GM23338 (cell line): ENCODE measurements around the gene ZCCHC14. TPM values are rescaled to one million over a fixed set of nuclear protein-coding genes. Genes with fewer than 3 reads are reported as not detected.

Experiments
- ATAC-seq: fragments of 200-7000 bp; cut with Tn5 transposase; 3 replicates; pipeline ENCODE4 v1.9.1; 2020
- DNase-seq: peaks from one replicate; pipeline ENCODE4 v3.0.0-alpha.2; 2015; ENCODE audit warnings: low spot score
- H2AFZ ChIP-seq: fragments of 200-600 bp; sonication (generic); 2 replicates; pipeline ENCODE4 v1.8.0; 2016; ENCODE audit warnings: antibody characterized with exemption, mild to moderate bottlenecking, moderate library complexity
- H3F3A ChIP-seq: fragments of 200-600 bp; sonication (generic); replicated peaks from 2 replicates; pipeline ENCODE4 v1.8.0; 2017; ENCODE audit warnings: antibody characterized with exemption, mixed run types, low read depth
- H3K27ac ChIP-seq: fragments of 200-600 bp; sonication (generic); 2 replicates; pipeline ENCODE4 v1.6.1; 2016; ENCODE audit warnings: low read depth
- H3K27me3 ChIP-seq: fragments of 200-600 bp; sonication (generic); 2 replicates; pipeline ENCODE4 v1.8.0; 2016; ENCODE audit warnings: mild to moderate bottlenecking, mixed run types, moderate library complexity; ENCODE audit not compliant: insufficient read depth
- H3K36me3 ChIP-seq: fragments of 200-600 bp; sonication (generic); 2 replicates; pipeline ENCODE4 v1.8.0; 2016; ENCODE audit warnings: mild to moderate bottlenecking; ENCODE audit not compliant: insufficient read depth
- H3K4me1 ChIP-seq: fragments of 200-600 bp; sonication (generic); 2 replicates; pipeline ENCODE4 v1.8.0; 2016; ENCODE audit warnings: mild to moderate bottlenecking, moderate library complexity; ENCODE audit not compliant: insufficient read depth
- H3K4me2 ChIP-seq: fragments of 200-600 bp; sonication (generic); 2 replicates; pipeline ENCODE4 v1.7.1; 2017; ENCODE audit warnings: mixed run types
- H3K4me3 ChIP-seq: fragments of 200-600 bp; sonication (generic); 2 replicates; pipeline ENCODE4 v1.6.1; 2016; ENCODE audit warnings: mixed run types
- H3K79me2 ChIP-seq: fragments of 200-600 bp; sonication (generic); replicated peaks from 2 replicates; pipeline ENCODE4 v1.8.0; 2017; ENCODE audit warnings: mild to moderate bottlenecking; ENCODE audit not compliant: insufficient read depth
- H3K9me2 ChIP-seq: fragments of 200-600 bp; sonication (generic); 2 replicates; pipeline ENCODE4 v1.8.0; 2017; ENCODE audit not compliant: insufficient read depth
- H4K20me1 ChIP-seq: fragments of 200-600 bp; sonication (generic); replicated peaks from 2 replicates; pipeline ENCODE4 v1.8.0; 2017; ENCODE audit warnings: mild to moderate bottlenecking; ENCODE audit not compliant: insufficient read depth
- H3K27ac Mint-ChIP-seq: 2 replicates; pipeline ENCODE4 v1.8.0; 2020; ENCODE audit warnings: inconsistent platforms, mild to moderate bottlenecking, moderate library complexity, mixed read lengths
- H3K27me3 Mint-ChIP-seq: 3 replicates; pipeline ENCODE4 v1.8.0; 2022; ENCODE audit warnings: low read depth, mild to moderate bottlenecking, moderate library complexity, mixed read lengths, inconsistent platforms; ENCODE audit not compliant: insufficient read depth, poor library complexity
- H3K36me3 Mint-ChIP-seq: 3 replicates; pipeline ENCODE4 v1.8.0; 2021; ENCODE audit warnings: low read depth, mild to moderate bottlenecking, inconsistent platforms, moderate library complexity, mixed read lengths
- H3K4me1 Mint-ChIP-seq: 3 replicates; pipeline ENCODE4 v1.8.0; 2020; ENCODE audit warnings: mild to moderate bottlenecking, inconsistent platforms, mixed read lengths
- H3K4me3 Mint-ChIP-seq: 3 replicates; pipeline ENCODE4 v1.8.0; 2021; ENCODE audit warnings: moderate library complexity, mild to moderate bottlenecking, inconsistent platforms, mixed read lengths
- H3K9me3 Mint-ChIP-seq: 3 replicates; pipeline ENCODE4 v1.8.0; 2020; ENCODE audit warnings: moderate library complexity, mild to moderate bottlenecking, inconsistent platforms, mixed read lengths
- CREB1 ChIP-seq: fragments of 250-450 bp; sonication (Bioruptor Pico); IDR thresholded peaks from 2 replicates; pipeline ENCODE4 v1.5.0; 2020; ENCODE audit warnings: low read depth, mild to moderate bottlenecking, moderate library complexity
- CTCF ChIP-seq, 2 experiments: fragments of 200-600 bp in 1 of 2; sonication (generic) in 1 of 2; conservative IDR thresholded peaks; 2 replicates each; pipeline versions ENCODE4 v1.5.1 to v1.6.1; 2016 to 2017; ENCODE audit warnings: antibody characterized with exemption in 2 of 2, low read depth in 2 of 2, mild to moderate bottlenecking in 2 of 2, moderate library complexity in 1 of 2
- EZH2 ChIP-seq: fragments of 200-600 bp; sonication (generic); IDR thresholded peaks from one replicate; pipeline ENCODE4 v1.8.0; 2017; ENCODE audit warnings: antibody characterized with exemption, mild to moderate bottlenecking, low read depth; ENCODE audit not compliant: unreplicated experiment
- EZH2phosphoT487 ChIP-seq: fragments of 200-600 bp; sonication (generic); IDR thresholded peaks from one replicate; pipeline ENCODE4 v1.8.1; 2018; ENCODE audit warnings: antibody characterized with exemption; ENCODE audit not compliant: unreplicated experiment
- JUNB ChIP-seq: IDR thresholded peaks from one replicate; pipeline ENCODE4 v1.6.1; 2016; ENCODE audit warnings: antibody characterized with exemption; ENCODE audit not compliant: unreplicated experiment
- NANOG ChIP-seq: IDR thresholded peaks from 2 replicates; pipeline ENCODE4 v1.6.1; 2016; ENCODE audit warnings: antibody characterized with exemption, borderline replicate concordance
- POLR2AphosphoS5 ChIP-seq: IDR thresholded peaks from 2 replicates; pipeline ENCODE4 v1.6.1; 2016; ENCODE audit warnings: antibody characterized with exemption, low read depth
- REST ChIP-seq: IDR thresholded peaks from one replicate; pipeline ENCODE4 v1.6.1; 2018; ENCODE audit warnings: antibody characterized with exemption; ENCODE audit not compliant: unreplicated experiment
- STAT1 ChIP-seq: IDR thresholded peaks from one replicate; pipeline ENCODE4 v1.6.1; 2016; ENCODE audit warnings: antibody characterized with exemption; ENCODE audit not compliant: unreplicated experiment
- ZNF114 ChIP-seq: fragments of 250-450 bp; sonication (Bioruptor Pico); IDR thresholded peaks from 2 replicates; pipeline ENCODE4 v1.5.0; 2020; ENCODE audit warnings: mild to moderate bottlenecking, moderate library complexity
- ZNF331 ChIP-seq: fragments of 250-450 bp; sonication (Bioruptor Pico); IDR thresholded peaks from 2 replicates; pipeline ENCODE4 v1.5.0; 2020; ENCODE audit warnings: low read depth, mild to moderate bottlenecking, moderate library complexity
- polyA plus RNA-seq: library from polyadenylated mRNA; unstranded; fragments of >200 nt; fragmentation: Nextera tagmentation; extraction: Ambion mirVana; gene quantifications from 2 replicates; pipeline ENCODE4 v1.2.1, GENCODE V29; 2016
- total RNA-seq: library from RNA; depleted of rRNA; stranded (reverse); fragments of >200 nt; shearing (Covaris generic); gene quantifications from 2 replicates; pipeline ENCODE4 v1.2.3, GENCODE V29; 2014
- TF ChIP-seq, protein P1 (sequence below): fragments of 250-450 bp; sonication (Bioruptor Pico); IDR thresholded peaks from 2 replicates; pipeline ENCODE4 v1.5.0; 2020; ENCODE audit warnings: mild to moderate bottlenecking, moderate library complexity
- TF ChIP-seq, protein P2 (sequence below): IDR thresholded peaks from 2 replicates; pipeline ENCODE4 v1.6.1; 2016; ENCODE audit warnings: antibody characterized with exemption

The ZCCHC14 gene
- total and polyA plus RNA-seq, 2 experiments from 2014 or later: 6.8 to 22.4 TPM

DNA sequence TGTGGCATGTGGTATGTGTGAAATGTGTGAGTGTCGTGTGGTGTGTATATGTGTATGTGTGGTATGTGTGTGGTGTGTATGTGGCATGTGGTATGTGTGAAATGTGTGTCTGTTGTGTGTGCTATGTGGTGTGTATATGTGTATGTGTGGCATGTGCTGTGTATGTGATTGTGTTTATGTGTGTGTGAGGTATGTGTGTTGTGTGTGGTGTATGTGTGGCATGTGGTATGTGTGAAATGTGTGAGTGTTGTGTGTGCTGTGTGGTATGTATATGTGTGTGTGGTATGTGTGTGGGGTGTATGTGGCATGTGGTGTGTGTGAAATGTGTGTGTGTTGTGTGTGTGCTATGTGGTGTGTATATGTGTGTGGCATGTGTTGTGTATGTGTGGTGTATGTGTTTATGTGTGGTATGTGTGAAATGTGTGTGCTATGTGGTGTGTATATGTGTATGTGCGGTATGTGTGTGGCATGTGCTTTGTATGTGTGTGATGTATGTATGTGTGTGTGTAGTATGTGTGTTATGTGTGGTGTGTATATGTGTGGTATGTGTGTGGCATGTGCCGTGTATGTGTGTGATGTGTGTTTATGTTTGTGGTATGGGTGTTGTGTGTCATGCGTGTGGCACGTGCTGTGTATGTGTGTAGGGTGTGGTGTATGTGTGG is 9.6 kb upstream of the ZCCHC14 start:
- Histone ChIP-seq H3F3A (peaks cover 12% of the 10 kb centered on the region), H3K27me3 (no peaks in the 10 kb centered on the region), H2AFZ (no peak overlapping the region), H3K27ac (no peak overlapping the region), H3K4me1 (no peaks in the 10 kb centered on the region), H3K9me2 (no peaks in the 10 kb centered on the region), H3K4me3 (no peak overlapping the region), H3K79me2 (no peaks in the 10 kb centered on the region), H3K4me2 (no peak overlapping the region), H3K36me3 (no peaks in the 10 kb centered on the region), H4K20me1 (no peaks in the 10 kb centered on the region)
- H3K27me3 Mint-ChIP-seq: peaks cover 2% of the 10 kb centered on the region
- ATAC-seq (no peak), DNase-seq (no peak)
- H3K4me3 Mint-ChIP-seq: no peak overlapping the region
- no peak overlapping the region for H3K27ac Mint-ChIP-seq
- 0 out of 3 replicates have a peak, but pooled peaks cover 2% of the 10 kb centered on the region for H3K4me1 Mint-ChIP-seq
- TF ChIP-seq ZNF331 (CRISPR knock-in tag) (no peak), STAT1 (no peak), REST (no peak), CREB1 (CRISPR knock-in tag) (no peak), ZNF114 (CRISPR knock-in tag) (no peak), NANOG (no peak), POLR2AphosphoS5 (no peak), EZH2phosphoT487 (no peak), EZH2 (no peak), JUNB (no peak), CTCF (conservative IDR thresholded peaks at IDR 0.05; ENCODE audit: low read depth in 2 of 2) (no peak)
- TF ChIP-seq, protein P1, sequence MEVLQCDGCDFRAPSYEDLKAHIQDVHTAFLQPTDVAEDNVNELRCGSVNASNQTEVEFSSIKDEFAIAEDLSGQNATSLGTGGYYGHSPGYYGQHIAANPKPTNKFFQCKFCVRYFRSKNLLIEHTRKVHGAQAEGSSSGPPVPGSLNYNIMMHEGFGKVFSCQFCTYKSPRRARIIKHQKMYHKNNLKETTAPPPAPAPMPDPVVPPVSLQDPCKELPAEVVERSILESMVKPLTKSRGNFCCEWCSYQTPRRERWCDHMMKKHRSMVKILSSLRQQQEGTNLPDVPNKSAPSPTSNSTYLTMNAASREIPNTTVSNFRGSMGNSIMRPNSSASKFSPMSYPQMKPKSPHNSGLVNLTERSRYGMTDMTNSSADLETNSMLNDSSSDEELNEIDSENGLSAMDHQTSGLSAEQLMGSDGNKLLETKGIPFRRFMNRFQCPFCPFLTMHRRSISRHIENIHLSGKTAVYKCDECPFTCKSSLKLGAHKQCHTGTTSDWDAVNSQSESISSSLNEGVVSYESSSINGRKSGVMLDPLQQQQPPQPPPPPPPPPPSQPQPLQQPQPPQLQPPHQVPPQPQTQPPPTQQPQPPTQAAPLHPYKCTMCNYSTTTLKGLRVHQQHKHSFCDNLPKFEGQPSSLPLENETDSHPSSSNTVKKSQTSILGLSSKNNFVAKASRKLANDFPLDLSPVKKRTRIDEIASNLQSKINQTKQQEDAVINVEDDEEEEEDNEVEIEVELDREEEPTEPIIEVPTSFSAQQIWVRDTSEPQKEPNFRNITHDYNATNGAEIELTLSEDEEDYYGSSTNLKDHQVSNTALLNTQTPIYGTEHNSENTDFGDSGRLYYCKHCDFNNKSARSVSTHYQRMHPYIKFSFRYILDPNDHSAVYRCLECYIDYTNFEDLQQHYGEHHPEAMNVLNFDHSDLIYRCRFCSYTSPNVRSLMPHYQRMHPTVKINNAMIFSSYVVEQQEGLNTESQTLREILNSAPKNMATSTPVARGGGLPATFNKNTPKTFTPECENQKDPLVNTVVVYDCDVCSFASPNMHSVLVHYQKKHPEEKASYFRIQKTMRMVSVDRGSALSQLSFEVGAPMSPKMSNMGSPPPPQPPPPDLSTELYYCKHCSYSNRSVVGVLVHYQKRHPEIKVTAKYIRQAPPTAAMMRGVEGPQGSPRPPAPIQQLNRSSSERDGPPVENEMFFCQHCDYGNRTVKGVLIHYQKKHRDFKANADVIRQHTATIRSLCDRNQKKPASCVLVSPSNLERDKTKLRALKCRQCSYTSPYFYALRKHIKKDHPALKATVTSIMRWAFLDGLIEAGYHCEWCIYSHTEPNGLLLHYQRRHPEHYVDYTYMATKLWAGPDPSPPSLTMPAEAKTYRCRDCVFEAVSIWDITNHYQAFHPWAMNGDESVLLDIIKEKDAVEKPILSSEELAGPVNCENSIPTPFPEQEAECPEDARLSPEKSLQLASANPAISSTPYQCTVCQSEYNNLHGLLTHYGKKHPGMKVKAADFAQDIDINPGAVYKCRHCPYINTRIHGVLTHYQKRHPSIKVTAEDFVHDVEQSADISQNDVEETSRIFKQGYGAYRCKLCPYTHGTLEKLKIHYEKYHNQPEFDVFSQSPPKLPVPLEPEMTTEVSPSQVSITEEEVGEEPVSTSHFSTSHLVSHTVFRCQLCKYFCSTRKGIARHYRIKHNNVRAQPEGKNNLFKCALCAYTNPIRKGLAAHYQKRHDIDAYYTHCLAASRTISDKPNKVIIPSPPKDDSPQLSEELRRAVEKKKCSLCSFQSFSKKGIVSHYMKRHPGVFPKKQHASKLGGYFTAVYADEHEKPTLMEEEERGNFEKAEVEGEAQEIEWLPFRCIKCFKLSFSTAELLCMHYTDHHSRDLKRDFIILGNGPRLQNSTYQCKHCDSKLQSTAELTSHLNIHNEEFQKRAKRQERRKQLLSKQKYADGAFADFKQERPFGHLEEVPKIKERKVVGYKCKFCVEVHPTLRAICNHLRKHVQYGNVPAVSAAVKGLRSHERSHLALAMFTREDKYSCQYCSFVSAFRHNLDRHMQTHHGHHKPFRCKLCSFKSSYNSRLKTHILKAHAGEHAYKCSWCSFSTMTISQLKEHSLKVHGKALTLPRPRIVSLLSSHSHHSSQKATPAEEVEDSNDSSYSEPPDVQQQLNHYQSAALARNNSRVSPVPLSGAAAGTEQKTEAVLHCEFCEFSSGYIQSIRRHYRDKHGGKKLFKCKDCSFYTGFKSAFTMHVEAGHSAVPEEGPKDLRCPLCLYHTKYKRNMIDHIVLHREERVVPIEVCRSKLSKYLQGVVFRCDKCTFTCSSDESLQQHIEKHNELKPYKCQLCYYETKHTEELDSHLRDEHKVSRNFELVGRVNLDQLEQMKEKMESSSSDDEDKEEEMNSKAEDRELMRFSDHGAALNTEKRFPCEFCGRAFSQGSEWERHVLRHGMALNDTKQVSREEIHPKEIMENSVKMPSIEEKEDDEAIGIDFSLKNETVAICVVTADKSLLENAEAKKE (CRISPR knock-in tag): no peak
- TF ChIP-seq, protein P2, sequence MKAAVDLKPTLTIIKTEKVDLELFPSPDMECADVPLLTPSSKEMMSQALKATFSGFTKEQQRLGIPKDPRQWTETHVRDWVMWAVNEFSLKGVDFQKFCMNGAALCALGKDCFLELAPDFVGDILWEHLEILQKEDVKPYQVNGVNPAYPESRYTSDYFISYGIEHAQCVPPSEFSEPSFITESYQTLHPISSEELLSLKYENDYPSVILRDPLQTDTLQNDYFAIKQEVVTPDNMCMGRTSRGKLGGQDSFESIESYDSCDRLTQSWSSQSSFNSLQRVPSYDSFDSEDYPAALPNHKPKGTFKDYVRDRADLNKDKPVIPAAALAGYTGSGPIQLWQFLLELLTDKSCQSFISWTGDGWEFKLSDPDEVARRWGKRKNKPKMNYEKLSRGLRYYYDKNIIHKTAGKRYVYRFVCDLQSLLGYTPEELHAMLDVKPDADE: no peak
- H3K9me3 Mint-ChIP-seq: no peaks in the 10 kb centered on the region; the same call in 2 of the 3 replicates
- H3K36me3 Mint-ChIP-seq: no peaks in the 10 kb centered on the region
